Measurements from ENCODE around the gene RARA.
"Not testable (repeated sequence)": the region's sequence is repeated elsewhere in the genome, so short reads cannot be mapped to it uniquely, and the experiment has no call there.

The RARA gene

GRCh38 chr17:40298726-40299125 is 10.3 kb upstream of the RARA start:
- DNase-seq (ENCODE audit: low spot score): peak; percentile 65

GRCh38 chr17:40299159-40299757 is 9.7 kb upstream of the RARA start:
- not testable (repeated sequence) for DNase-seq (ENCODE audit: low spot score)

DNA sequence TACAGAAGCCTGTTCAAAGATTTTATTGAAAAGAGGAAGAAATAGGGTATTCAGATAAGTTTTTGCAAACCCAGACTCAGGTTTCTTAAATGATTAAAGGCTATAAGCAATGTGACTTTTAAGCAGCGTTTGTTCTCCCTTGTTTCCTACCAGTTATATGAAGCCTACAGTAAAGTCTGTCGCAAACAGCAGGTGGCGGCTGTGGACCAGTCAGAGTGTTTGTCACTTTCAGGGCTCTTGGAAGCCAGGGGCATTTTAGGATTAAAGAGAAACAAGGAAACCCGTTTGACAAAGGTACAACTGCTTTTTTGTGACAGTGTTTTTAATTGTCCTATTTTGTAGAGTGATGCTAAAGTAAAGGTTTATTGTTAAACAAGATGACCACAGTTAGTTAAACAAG is 7.7 kb upstream of the RARA start:
- no peak for DNase-seq (ENCODE audit: low spot score)

DNA sequence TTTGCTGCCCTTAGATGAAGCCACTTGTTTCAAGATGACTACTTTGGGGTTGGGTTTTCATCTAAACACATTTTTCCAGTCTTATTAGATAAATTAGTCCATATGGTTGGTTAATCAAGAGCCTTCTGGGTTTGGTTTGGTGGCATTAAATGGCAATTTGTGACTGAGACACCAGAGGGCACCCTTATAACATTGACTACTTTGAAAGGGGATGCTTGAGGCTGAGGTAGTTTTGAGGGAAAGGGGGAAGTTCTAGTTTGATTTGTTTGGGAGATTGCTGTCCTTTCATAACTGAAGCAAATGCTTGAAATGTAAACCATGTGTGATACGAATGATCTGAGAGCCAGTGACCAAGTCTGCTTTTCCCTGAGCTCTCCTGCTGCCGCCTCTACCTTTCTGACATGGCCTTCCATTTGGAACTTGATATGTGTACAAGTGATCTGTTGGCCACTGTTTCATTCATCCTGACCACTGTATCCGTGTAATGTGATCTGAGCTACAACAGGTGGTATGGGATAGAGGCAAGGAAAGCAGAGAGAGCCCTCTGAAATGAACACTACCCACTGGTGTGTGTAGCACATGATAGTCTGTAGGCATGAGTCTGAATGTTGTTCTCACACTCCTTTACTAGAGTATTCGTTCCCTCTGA is 5.8 kb upstream of the RARA start:
- no peak for DNase-seq (ENCODE audit: low spot score)

DNA sequence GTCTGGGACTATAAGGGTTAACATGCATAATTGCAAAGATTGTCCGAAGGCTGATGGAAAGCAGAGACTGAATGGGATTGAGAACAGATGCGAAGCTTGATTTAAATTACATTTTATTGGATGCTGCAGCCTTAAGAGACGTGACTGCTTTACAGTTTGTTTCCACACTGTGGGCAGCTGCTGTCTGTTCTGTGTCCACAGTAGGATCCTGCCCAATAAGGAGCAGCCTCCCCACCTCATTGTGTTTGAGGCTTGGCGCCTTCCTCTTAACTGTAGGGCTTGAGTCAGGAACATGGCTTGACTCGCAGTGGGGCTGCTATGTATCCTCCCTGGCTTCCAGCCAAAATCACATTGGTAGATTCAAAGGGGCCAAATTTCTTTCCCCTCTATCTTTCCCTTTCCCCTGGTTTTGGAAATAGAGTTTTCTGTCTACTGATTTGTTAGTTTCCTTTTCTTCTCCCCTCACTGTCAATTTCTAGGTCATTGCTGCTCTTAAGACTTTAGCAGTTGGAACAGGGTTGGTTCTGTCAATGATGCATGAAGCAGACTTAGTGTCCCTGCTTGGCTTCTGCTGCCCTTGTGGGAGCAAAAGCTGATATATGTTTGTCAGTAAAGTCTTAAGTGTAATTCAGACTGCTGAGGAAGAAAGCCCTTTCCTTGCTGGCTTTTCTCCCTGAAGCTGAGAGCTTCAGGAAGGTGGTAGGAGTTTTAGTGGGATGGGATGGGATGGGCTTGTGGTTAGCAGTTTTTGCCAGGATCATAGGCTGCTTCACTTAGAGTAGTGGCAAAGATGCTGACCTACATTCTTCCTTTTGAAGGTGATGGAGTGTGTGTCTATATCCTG is 5.0 kb upstream of the RARA start:
- no peak for DNase-seq (ENCODE audit: low spot score)

DNA sequence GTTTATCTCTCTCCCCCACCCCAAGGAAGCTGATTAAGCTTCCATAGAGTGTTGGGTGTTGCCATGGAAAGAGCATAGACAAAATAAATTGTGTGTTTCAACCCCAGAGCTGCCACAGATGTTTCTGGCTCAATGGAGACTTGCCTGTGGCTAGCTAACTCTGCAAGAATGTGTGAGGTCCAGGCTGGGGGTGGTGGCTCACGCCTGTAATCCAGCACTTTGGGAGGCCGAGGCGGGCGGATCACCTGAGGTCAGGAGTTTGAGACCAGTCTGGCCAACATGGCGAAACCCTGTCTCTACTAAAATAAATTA is 4.5 kb upstream of the RARA start:
- not testable (repeated sequence) for DNase-seq (ENCODE audit: low spot score)

DNA sequence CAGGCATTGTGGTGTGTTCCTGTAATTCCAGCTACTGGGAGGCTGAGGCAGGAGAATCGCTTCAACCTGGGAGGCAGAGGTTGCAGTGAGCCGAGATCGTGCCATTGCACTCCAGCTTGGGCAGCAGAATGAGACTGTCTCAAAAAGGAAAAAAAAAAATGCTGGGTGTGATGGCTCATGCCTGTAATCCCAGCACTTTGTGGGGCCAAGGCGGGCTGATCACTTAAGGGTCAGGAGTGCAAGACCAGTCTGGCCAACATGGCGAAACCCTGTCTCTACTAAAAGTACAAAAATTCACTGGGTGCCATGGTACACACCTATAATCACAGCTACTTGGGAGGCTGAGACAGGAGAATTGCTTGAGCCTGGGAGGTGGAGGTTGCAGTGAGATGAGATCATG is 4.1 kb upstream of the RARA start:
- DNase-seq (ENCODE audit: low spot score): not testable (repeated sequence)

- DNase-seq (ENCODE audit: low spot score): no peak
These were observed 2.6 kb upstream of the RARA start for GRCh38 chr17:40306395-40306794.

- DNase-seq (ENCODE audit: low spot score): peak; percentile 41
These were observed 1.8 kb upstream of the RARA start for GRCh38 chr17:40307001-40307730.

DNA sequence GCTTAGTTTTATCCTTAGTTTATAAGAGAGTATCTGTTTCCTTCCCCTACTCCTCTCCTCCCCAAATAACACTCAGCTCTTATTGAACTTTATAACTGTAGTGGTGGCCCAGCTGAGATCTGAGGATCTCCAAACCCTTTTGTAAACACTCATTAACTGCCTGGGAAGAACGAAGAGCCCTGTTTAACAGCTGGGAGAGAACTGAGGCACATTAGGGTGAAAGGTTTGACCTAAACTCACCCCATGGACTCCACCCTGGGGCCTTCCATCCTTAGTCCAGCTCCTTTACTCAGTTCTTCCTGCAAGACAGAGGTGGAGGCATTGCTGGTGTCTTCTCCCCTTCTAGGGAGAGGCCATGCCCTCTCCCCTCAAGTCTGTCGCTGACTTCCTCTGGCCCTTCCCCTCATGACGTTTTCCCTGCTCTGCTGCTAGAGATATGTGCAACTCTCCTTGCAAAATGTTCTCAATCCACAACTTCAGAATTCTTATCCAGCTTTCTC is 1.2 kb upstream of the RARA start:
- no peak for DNase-seq (ENCODE audit: low spot score)

DNA sequence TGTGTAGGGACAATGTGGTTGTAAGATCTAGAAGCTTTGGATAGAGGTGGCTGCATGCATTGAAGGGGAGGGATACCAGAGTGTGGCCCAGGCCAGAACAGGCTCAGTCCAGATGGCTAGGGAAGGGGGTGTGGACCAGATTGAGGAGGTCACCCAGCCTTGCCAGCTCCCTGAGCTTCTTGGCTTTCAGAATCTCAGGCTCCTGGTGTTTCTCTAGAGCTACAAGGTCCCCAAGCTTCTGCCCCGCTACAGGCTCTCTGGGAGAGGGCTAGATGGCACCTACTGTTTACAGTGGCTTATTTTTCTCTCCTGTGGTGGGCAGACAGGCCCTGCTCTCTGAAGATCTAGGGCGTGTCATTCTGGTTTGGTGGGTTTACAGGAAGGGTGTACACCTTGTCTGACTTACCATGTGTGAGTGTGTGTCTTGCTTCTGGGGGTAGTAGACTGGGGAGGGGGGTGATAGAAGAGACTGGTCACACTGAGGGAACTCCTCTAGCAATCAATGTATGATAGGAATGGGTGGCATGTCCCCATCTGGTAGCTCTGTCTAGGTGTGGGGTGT is 1.1 kb downstream of the RARA start:
- DNase-seq (ENCODE audit: low spot score): no peak

GRCh38 chr17:40310882-40311391 is 2.0 kb downstream of the RARA start:
- no peak for DNase-seq (ENCODE audit: low spot score)

GRCh38 chr17:40311575-40311974 is 2.6 kb downstream of the RARA start:
- DNase-seq (ENCODE audit: low spot score): no peak

DNA sequence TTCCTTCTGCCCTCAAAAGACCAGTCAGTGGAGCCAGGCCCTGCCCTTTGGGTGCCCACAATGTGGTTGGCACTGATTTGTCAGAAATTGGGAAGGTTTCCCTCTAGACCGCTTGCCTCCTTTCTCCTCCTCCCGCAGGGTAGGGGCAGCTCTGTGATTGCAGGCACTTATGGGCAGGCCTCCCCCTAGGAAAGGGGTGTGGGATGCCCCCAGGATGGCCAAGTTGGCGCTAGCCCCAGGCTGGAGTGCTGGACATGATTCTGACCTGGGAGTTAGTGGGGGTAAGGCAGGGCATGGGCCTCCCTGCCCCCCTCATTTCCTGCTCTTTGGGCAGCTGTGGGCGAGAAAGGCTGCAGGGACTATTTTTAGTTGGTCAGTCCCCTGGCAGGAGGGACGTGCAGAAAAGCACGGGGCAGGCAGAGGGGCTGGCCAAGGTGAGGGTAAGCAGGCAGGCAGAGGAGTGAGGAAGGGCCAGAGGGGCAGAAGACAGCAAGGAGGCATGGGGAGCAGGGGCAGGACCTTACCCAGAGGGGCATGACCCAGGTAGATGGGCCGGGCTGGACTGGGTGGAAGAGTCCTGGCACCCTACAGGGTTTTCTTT is 3.3 kb downstream of the RARA start:
- DNase-seq (ENCODE audit: low spot score): no peak

DNA sequence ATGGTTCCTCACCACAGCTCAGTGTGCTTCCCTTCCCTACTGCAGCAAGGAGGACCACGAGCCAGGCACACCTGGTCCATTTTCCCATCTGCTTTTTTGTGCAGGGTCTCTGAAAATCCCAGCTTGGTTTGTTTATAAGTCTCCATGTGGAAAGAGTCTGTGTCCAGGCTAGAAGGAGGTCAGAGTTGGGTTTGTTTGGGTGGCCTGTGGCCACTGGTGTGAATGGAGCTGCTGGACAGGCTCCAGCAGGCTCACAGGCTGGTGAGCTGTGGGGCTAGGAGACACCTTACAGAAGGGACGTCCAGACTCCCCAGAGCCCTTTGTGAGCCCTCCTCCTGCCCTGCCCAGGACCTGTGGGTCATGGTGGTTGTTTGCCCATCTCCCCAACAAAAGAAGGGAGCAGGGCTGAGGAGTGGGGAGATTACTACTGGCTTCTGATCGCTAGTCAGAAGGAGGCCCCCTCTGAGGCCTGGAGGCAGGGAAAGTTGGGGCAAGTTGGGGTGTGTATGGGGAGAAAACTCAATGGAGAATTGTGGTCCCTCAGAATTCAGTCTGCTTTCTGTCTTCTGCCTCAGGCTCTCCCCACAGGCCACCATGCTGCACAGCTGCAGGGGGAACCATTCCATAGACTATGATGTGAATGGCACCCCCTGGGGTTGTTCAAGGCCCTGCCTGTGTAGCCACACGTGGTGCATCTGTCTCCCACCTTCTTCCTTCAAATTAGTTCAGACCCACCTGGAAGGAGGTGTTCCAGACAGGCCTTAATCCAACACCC is 4.1 kb downstream of the RARA start:
- no peak for DNase-seq (ENCODE audit: low spot score)

GRCh38 chr17:40313668-40314583 is 4.9 kb downstream of the RARA start:
- no peak for DNase-seq (ENCODE audit: low spot score)

- DNase-seq (ENCODE audit: low spot score): peak; percentile 75
These were observed 5.6 kb downstream of the RARA start for GRCh38 chr17:40314584-40314956.

DNA sequence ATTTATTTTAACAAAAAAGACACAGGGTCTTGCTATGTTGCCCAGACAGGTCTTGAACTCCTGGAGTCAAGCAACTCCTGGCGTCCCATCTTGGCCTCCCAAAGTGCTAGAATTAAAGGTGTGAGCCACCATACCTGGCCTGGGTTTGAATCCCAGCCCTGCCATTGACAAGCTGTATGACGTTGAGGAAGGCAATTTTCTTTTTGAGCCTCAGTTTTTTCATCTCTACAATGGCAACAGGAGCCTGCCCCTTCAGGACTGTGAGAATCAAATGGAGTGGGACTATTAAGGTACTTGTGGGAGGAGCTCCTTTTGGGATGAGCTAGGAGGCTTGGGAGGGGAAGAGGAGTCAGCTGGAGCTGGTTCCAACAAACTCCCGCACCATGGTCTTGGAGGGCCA is 6.2 kb downstream of the RARA start:
- no peak for DNase-seq (ENCODE audit: low spot score)

- no peak for DNase-seq (ENCODE audit: low spot score)
These were observed 6.9 kb downstream of the RARA start for GRCh38 chr17:40315678-40316570.
